ENCODE data around the gene RAI14.
"Not testable (repeated sequence)": the region's sequence is repeated elsewhere in the genome, so short reads cannot be mapped to it uniquely, and the experiment has no call there.

Gene RAI14

GRCh38 chr5:34771076-34771475 lies 114.9 kb downstream of the RAI14 start:
- no peak for DNase-seq (ENCODE audit: low spot score)

GRCh38 chr5:34772267-34773098 lies 116.4 kb downstream of the RAI14 start:
- DNase-seq (ENCODE audit: low spot score) = no peak

- DNase-seq (ENCODE audit: low spot score) = no peak
These were observed 118.0 kb downstream of the RAI14 start for GRCh38 chr5:34774139-34774538.

GRCh38 chr5:34774678-34775077 lies 118.5 kb downstream of the RAI14 start:
- not testable (repeated sequence) for DNase-seq (ENCODE audit: low spot score)

GRCh38 chr5:34775886-34776285 lies 119.8 kb downstream of the RAI14 start:
- DNase-seq (ENCODE audit: low spot score) = no peak

- no peak for DNase-seq (ENCODE audit: low spot score)
These were observed 122.1 kb downstream of the RAI14 start for GRCh38 chr5:34778091-34778850.

GRCh38 chr5:34783892-34784291 lies 127.8 kb downstream of the RAI14 start:
- not testable (repeated sequence) for DNase-seq (ENCODE audit: low spot score)

GRCh38 chr5:34787035-34787434 lies 130.9 kb downstream of the RAI14 start:
- no peak for DNase-seq (ENCODE audit: low spot score)

- DNase-seq (ENCODE audit: low spot score) = no peak
These were observed 132.9 kb downstream of the RAI14 start for GRCh38 chr5:34789021-34789531.

- no peak for DNase-seq (ENCODE audit: low spot score)
These were observed 133.5 kb downstream of the RAI14 start for GRCh38 chr5:34789639-34790038.

- DNase-seq (ENCODE audit: low spot score) = no peak
These were observed 133.9 kb downstream of the RAI14 start for GRCh38 chr5:34790069-34790468.

- no peak for DNase-seq (ENCODE audit: low spot score)
These were observed 135.7 kb downstream of the RAI14 start for GRCh38 chr5:34791761-34792244.

GRCh38 chr5:34802834-34803563 lies 146.9 kb downstream of the RAI14 start:
- no peak for DNase-seq (ENCODE audit: low spot score)

GRCh38 chr5:34803974-34804732 lies 148.0 kb downstream of the RAI14 start:
- DNase-seq (ENCODE audit: low spot score) = no peak

- DNase-seq (ENCODE audit: low spot score) = no peak
These were observed 148.8 kb downstream of the RAI14 start for GRCh38 chr5:34804913-34805312.

GRCh38 chr5:34806532-34806931 lies 150.4 kb downstream of the RAI14 start:
- DNase-seq (ENCODE audit: low spot score) = no peak

- no peak for DNase-seq (ENCODE audit: low spot score)
These were observed 155.6 kb downstream of the RAI14 start for GRCh38 chr5:34811706-34812105.

- no peak for DNase-seq (ENCODE audit: low spot score)
These were observed 157.4 kb downstream of the RAI14 start for GRCh38 chr5:34813509-34813908.

- no peak for DNase-seq (ENCODE audit: low spot score)
These were observed 161.6 kb downstream of the RAI14 start for GRCh38 chr5:34817558-34818351.

- no peak for DNase-seq (ENCODE audit: low spot score)
These were observed 162.6 kb downstream of the RAI14 start for GRCh38 chr5:34818717-34819116.

- no peak for DNase-seq (ENCODE audit: low spot score)
These were observed 164.5 kb downstream of the RAI14 start for GRCh38 chr5:34820593-34820992.
